Bone marrow (tissue), 2 donors: ENCODE data around the gene HLA-DOA.
A peak's percentile ranks its signal among the peaks of the same experiment; 100 is the strongest.

Experiments
- DNase-seq, 2 donors: peaks; one replicate each; lab custom pipeline; 2025; lab: John Stamatoyannopoulos, UW

HLA-DOA gene

DNA sequence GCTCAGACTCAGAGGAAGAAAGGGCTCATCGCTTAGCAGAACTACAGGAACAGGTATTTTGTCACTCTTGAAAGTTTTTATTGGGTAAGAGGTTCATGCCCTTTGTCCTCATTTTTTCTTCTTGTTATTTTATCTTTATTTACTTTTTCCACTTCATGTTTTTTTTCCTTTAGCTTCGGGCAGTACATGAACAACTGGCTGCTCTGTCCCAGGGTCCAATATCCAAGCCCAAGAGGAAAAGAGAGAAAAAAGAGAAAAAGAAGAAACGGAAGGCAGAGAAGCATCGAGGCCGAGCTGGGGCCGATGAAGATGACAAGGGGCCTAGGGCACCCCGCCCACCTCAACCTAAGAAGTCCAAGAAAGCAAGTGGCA is 31.5 kb downstream of the HLA-DOA start:
- DNase-seq: no peak

DNA sequence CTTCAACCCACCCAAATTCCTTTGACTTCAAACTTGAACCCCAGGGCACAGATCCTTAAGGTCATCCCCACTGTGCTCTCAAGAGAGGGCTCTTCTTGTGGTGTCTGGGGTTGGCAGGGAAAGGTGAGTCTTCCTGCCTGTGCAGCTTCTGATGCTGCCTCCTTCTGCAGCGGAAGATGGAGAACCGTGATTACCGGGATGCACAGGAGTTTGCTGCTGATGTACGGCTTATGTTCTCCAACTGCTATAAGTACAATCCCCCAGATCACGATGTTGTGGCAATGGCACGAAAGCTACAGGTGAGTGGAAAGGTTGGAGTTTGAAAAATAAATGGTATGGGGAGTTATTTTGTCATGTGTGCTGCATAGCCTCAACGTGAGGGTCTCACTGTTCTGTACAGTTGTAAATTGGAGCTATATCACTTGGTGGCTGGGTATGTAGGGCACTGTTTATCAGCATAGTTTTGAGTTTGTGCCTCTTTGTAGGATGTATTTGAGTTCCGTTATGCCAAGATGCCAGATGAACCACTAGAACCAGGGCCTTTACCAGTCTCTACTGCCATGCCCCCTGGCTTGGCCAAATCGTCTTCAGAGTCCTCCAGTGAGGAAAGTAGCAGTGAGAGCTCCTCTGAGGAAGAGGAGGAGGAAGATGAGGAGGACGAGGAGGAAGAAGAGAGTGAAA is 32.0 kb downstream of the HLA-DOA start:
- no peak for DNase-seq

DNA sequence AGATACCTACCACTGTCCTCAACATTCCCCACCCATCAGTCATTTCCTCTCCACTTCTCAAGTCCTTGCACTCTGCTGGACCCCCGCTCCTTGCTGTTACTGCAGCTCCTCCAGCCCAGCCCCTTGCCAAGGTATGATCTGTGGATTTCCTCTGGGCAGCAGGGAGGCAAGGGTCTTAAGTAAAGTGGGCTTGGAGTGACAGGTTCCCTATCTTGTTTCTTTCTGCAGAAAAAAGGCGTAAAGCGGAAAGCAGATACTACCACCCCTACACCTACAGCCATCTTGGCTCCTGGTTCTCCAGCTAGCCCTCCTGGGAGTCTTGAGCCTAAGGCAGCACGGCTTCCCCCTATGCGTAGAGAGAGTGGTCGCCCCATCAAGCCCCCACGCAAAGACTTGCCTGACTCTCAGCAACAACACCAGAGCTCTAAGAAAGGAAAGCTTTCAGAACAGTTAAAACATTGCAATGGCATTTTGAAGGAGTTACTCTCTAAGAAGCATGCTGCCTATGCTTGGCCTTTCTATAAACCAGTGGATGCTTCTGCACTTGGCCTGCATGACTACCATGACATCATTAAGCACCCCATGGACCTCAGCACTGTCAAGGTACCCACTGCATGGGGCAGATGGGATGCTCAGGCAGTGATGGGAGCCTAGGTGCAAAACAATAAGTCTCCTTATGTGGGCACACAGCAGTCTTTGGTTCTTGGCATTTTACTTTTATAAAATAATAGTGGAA is 32.9 kb downstream of the HLA-DOA start:
- no peak for DNase-seq

DNA sequence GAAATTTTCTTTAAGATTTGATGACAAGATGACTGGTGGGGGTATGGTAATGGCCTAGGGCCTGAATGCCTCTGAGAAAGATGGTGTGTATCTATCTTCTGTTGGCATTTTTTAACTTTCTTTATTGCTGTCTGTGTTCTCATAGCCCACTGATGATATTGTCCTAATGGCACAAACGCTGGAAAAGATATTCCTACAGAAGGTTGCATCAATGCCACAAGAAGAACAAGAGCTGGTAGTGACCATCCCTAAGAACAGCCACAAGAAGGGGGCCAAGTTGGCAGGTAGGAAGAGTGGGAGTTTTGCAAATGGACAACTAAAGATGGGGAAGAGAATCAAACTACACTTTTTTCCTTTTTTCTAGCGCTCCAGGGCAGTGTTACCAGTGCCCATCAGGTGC is 33.5 kb downstream of the HLA-DOA start:
- no peak for DNase-seq

DNA sequence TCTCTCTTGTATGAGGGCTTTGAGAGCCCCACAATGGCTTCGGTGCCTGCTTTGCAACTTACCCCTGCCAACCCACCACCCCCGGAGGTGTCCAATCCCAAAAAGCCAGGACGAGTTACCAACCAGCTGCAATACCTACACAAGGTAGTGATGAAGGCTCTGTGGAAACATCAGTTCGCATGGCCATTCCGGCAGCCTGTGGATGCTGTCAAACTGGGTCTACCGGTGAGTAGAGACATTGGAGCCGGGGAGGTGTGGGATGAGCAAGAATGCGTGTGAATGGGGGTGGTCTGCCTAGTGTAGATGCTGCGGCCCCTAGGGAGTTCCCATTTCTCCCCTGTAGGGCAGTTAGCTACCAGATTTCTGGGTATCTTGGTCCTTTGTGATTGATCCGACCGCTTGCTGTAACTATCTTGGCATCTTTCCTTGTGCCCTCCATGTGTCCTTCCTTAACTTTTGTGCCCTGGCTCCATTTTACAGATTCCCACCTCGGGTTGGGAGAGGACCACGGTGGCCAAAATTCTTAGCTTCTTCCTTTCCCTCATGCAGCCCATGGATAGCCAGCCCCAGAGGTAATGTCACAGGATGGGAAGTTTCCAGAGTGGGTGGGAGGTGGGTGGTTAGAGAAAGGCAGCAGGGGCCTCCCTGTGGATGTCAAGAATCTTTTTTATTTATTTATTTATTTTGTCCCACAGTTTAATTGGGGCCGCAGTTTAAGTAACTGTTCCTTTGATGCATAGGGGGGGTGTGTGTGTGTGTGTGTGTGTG is 34.7 kb downstream of the HLA-DOA start:
- no peak for DNase-seq

DNA sequence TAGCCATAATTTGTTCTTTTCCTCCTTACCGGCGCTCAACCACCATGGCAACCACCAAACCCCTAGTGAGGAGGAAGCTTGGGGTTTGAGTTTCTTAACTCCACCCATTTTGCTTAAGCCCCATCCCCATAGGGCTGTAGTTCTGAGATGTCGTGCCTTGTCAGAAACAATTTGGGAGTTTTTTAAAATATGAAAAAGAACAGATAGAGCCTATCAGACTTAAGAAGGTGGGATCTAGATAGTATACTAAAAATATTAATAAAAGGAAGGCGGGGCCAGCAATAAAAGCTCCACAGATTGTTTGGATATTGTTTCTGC is 35.4 kb downstream of the HLA-DOA start:
- DNase-seq: no peak

DNA sequence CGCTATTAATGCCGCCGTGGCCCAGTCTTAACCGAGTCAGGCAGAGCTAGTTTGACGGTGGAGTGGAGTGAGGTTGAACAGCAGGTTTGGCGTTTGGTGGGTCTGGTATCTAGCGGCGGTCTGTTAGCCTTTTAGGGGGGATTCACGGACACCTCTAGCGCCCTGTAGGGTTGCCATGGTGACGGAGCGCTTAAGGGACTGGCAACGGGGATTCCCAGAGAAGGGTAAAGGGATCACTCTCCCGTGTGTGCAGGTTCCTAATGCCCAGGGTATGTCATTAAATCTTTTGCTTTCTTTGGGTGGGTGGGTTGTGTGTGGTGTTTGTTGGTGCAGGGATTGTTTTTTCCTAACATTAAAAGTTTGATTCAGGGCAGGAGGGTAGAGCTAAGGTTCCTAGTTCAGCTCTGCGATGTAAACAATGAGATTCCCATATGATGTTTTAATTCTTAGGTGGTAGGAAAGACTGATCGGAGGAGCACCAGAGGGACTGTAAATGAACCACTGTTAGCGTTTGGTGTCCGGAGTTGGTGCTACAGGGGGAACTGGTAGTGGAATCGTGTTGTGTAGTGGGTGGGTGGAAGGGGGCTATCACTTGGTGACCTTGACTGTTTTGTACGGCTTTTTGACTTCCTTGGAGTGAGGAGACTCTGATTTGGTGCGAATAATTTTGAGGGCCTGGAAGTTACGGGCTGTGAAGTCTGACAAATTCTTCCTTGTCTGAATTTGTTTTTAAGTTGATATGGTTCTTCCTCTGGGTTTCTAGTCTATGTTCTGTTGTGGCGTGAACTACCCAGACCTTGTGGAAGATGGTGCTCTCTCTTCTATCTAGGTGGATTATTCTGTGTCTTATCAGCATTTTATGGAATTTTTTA is 36.0 kb downstream of the HLA-DOA start:
- peak in 1 of 2 donors; percentile 63 for DNase-seq

DNA sequence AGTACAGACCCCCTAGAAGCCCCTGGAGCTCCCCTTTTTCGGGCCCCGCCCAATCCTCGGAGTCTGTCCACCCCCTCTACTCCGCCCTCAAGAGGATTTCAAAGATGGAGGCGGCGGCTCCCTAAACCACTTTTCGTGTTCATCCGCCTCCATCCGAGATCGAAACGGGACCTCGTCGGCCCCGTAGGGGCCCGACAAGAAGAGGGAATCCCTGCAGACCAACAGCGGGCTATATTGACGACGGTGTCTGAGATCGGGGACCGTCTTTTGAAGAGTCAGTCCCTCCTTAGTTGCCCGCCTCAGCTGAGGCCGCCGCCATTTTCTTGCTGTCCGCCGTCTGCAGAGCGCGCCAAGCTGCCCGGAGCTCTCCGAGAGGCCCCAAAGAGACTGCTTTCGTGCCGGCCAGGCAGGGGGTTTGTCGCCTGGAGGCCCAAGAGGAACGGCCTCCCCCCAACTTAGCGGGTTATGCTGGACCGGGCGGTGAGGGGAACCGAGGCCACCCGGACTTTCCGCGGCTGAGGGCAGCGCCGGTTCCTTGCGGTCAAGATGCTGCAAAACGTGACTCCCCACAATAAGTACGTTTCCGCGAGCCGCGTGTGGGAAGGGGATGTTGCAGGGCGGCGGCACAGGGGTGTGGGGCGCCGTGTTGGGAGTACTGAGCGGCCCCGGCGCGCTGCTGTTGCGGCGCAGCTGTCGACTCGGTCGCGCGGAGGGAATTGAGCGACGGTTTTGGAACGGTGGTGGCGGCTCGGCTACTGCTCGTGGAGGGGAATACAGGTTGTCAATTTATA is 36.8 kb downstream of the HLA-DOA start:
- DNase-seq: peak in 1 of 2 donors; percentile 65

DNA sequence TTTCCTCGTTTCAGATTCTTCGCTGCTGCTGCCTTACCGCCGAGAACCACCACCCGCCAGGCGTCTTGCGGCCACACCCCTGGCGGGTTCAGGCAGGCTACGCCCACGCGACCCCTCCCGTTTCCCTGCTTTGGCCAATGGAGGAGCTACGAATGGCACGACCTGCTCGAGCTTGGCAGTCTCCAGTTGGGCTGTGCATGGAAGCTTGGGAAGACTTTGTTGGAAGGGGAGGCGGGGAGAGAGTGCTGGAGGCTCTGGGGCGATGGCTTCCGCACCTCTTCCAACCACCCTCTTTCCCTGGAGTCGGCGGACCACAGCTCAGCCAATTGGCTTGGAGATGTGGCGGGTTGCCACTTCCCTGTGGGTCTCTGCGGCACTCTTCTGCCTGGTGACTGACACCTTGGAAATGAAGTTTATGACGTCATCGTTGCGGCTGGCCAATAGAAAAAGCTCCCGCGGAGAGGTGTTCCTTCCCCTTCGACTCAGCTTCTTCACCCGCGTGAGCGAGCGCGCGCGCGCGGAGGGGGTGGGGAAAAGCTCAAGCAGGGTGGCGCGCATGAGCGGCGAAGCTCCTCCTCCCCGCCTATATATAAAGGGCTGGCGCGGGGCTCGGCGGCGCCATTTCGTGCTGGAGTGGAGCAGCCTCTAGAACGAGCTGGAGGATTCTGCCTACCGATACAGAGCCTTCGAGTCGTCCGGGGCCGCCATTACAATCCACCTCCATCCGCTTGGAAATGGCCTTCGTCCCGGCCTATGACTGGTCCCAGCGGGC is 37.6 kb downstream of the HLA-DOA start:
- peak; percentile 97 to 99 for DNase-seq

DNA sequence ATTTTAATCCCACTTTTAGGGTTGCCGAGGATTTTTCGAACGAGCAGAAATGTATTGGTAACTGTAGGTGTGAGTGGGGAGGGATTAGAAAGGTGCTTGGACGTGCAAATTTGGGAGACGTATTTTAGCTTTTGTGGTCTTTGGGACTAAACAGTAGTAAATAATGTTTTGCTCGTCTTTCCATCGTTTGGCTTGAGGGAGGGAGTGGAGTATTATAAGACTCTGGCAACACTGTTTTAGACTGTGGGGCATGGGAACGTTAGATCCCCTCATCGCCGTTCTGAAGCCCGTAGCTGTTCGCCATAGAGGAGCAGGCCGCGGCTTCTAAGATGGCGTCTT is 38.2 kb downstream of the HLA-DOA start:
- no peak for DNase-seq

DNA sequence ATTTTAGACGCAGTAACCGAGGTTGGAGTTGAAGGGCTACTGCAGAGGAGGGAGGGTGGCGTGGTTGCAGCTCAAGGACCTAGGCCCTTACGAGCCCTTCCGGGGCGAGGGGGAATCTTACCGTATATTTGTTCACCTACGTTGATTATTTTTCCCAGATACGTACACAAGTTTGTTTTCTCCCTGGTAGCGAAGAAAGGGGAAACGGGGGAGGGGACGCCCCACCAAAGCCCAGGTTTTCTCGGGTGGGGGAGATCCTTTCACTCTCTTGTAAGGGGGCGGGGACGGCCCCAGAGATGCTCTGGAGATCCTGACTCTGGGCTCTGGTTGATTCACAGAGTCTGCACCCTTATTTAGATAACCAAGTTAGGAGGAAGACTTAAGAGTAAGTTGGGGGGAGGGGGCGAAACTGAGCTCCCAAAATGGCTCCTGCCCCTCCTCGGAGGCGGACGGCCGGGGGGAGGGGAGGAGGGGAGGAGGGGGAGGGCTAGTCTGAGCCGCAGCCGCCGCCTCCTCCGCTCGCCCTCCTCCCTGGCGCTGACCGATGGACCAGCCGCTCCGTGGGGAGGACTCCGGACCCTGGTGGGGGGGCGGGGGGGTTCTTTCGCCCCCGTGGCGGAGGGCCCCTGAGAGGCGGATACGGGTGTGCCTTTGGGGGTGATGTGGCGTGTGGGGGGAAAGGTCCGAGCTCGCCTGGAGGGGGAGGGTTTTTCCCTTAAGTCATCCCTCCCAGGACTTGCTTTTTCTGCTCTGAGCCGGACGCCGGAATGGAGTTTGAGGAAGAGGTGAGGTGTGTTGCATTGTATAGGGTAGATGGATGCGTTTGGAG is 38.8 kb downstream of the HLA-DOA start:
- DNase-seq: peak in 1 of 2 donors; percentile 78

DNA sequence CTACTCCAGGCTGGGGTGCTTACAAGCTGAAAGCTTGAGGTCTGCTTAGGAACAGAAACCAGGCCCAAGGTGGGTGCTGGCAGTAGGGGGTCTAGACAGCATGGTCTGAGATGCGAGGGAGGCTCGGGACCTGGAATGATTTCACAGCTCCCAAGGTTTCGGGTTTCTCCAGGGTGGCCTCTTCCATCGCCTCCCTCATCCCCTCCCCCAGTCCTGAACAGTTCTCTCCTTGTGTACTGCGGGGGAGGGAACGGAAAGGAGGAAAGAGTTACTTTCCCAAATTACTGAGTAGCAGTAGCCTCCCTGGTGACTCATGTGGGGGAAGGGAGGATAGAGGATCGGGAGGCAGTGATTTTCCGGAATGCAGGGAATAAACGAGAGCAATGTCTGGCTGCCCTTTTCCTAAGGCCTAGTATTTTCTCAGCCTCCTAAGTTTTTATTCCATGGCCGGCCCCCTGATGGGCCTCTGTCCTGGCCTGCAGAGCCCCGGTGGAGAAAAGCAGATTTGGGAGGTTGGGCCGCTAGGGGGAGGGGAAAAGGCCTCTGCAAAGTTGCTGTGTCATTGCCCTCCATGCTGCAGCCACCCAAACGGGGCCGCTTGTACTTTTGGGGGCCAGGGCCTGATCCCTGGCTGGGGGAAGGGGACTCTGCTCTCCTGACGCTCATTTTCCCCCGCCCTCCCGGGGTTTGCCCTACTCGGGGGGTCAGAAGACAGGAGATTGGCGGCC is 39.5 kb downstream of the HLA-DOA start:
- peak; percentile 74 to 80 for DNase-seq

DNA sequence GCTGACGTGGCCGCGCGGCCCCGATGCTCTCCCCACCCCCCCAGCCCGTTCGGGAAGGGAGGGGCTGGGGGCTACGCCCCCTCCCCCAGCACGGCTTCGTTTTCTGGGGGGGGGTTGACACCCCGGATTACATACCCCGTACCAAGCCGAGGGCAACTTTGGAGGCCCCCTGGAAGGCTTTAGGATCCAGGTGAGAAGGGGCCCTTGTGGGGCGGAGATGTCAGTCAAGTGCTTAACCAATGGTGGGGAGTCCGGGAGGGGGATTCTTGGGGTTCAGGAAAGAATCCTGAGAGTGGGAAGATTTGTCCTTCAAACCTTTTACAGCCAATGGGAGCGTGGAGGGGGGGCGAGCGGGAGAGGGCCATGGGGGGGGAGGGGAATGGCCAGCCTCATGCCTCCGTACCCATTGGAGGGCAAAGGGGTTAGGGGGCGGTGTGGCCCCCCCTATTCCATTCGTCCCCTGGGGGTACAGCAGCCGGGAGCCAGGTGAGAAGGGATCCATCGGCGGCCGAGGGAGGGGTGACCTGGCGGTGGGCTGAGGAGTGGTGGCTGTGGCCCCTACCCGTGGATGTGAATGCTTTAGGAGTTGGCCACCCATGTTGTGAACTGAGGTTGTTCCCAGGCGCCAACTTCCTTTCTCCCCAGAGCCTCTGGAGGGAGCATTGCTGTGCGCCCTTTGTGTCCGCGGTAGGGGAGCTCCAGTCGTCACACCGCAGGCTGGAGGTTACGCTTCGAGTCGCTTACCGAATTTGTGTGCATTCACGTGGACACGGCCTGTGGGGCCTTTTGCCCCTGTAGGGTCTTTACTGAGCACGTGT is 40.3 kb downstream of the HLA-DOA start:
- peak in 1 of 2 donors; percentile 74 for DNase-seq

DNA sequence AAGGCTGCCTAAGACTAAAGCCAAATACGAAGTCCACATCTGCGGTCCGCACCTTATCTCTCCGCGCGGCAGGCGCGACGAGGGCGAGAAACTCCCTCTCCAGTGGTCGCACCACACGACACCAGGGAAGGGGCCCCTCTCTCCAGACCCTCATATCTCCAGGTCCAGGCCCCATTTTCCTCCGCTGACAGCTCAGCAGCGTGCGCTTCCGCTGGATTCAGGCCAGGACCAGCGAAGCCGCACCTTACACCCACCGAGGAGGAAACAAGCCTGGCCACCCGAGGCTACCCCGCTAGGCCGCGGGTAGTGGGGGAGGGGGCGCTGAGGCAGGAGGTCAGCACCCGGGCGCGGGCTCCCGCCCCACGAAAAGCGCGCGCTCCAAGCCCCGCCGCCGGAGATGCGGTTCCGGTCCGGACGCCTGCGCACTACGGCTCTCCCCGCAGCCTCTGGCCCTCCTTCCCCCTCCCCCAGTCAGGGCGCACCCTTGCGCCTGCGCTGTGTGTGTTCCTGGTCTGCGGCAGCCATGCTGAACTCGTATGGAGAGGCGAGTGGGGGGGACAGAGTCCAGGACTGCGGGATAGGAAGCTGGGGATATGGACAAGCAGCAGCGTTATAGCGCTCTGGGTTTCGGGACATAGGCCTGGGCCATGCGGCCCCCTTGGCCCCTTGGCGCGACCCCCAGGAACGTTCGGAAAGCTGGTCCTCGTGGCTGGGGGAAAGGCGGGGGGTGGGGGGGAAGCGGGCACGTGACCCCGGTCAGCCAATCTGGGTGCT is 41.1 kb downstream of the HLA-DOA start, which contains the start of gene BRD2:
BRD2 (plus strand) TSS at position 502 of the 774 bp plus-strand sequence. CDS start 4,305 bp downstream, outside the sequence.
- DNase-seq: peak; percentile 90 to 96

DNA sequence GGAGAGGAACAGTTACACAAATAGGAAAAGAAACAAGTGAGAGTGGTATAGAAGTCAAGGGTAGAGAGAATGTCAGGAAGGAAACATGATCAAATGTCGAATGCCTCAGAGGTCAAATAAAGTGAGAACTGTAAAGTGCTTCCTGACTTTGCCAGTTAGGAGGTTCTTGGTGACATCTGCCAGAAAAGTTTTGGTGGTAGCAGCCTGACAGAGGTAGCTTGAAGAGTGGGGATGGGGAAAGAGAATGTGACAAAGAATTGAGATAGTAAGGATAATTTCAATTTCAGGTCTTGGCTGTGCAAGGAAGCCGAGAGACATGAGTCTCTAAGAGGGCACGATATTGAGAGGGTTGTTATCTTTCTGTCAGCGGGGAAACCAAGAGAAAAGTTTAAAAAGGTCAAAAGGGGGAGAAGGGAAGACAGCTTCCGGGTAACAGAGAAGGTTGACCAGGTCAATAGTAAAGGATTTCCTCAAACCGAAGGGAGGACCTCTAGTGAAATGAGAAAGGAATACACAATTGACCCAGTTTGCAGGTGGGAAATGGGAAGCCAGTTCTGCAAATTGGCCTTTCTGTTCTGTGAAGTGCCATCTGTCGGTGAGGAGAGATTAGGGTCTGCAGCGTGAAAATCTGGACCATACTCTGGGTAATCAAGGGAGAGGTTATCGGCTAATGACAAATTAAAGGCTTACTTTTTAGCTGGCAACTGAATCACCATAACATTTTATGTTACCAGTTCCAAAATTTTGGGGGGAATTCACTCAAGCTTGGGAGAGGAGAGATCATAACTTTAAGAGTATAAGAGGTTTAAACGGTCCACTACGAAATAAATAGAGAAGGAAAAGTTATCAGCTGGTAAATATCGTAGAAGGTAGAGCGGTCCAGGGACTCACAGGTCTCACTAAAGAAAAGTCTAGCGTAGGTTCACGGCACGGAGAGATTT is 42.0 kb downstream of the HLA-DOA start:
- DNase-seq: no peak

DNA sequence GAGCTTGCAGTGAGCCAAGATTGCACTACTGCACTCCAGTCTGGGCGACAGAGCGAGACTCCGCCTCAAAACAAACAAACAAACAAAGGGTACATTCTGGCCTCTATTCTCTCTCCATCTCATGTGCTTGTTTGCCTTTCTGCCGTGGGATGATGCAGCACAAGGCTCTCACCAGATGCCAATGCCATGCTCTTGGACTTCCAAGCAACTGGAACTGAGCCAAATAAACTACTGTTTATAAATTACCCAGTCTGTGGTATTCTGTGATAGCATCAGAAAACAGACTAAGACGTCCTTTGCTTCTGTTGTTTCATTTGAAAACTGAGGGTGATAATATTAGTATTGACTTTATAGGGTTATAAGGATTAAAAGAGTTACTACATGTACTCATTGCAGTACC is 44.6 kb downstream of the HLA-DOA start:
- DNase-seq: no peak
